Suppressor macrophage treated with lipopolysaccharide for 1 hour (primary cell): ENCODE measurements around the gene LAGE3.

Experiments used
- DNase-seq, 3 donors: peaks; one replicate each; pipeline ENCODE4 v3.0.0-alpha.2; 2020 to 2022

LAGE3 gene

GRCh38 chrX:154432210-154432609, 46.9 kb downstream of the LAGE3 start:
- DNase-seq: no peak

- peak; percentile 68 to 80 (median 69) for DNase-seq
These were observed 47.7 kb downstream of the LAGE3 start for GRCh38 chrX:154431341-154431740.

GRCh38 chrX:154430916-154431315, 48.2 kb downstream of the LAGE3 start:
- DNase-seq: peak; percentile 85 to 88 (median 87)

- DNase-seq: peak; percentile 44 to 47 (median 46)
These were observed 48.6 kb downstream of the LAGE3 start for GRCh38 chrX:154430479-154430878.

- DNase-seq: peak; percentile 44 to 55 (median 51)
These were observed 49.4 kb downstream of the LAGE3 start for GRCh38 chrX:154429711-154430110.

GRCh38 chrX:154428176-154429171, 50.6 kb downstream of the LAGE3 start, which contains the start of gene ATP6AP1:
Gene ATP6AP1, plus strand, starts transcription at chrX:154428677. Its CDS starts 16 bp downstream, at chrX:154428693.
- DNase-seq: peak; percentile 92 to 94 (median 93)
